ENCODE results near the gene TNNI3K. TPM values are rescaled to one million over a fixed set of nuclear protein-coding genes. Genes with fewer than 3 reads are reported as not detected.

Gene TNNI3K
- total RNA-seq, 1 experiment from 2014 or later: not detected

GRCh38 chr1:74429580-74429979 lies 194.4 kb downstream of the TNNI3K start:
- Histone ChIP-seq H4K91ac (ENCODE audit: insufficient read length, low read depth, low read length) (no peak overlapping the region), H2BK15ac (ENCODE audit: low read depth, low read length) (no peak overlapping the region), H3K18ac (ENCODE audit: insufficient read length, low read depth, low read length) (no peak overlapping the region), H3T11ph (ENCODE audit: low read length) (no peak overlapping the region), H3K27ac (ENCODE audit: insufficient read length, low read depth, low read length) (no peak overlapping the region), H3K14ac (ENCODE audit: insufficient read depth, low read length) (no peak overlapping the region), H3K4ac (ENCODE audit: low read depth, low read length) (no peak overlapping the region), H2AK5ac (ENCODE audit: insufficient read length, low read length) (no peak overlapping the region), H3K56ac (ENCODE audit: insufficient read length, low read depth, low read length) (no peak overlapping the region), H3K4me1 (ENCODE audit: insufficient read depth, low read length) (no peaks in the 10 kb centered on the region), H3K27me3 (ENCODE audit: insufficient read depth, low read length) (no peaks in the 10 kb centered on the region), H2BK12ac (ENCODE audit: insufficient read length, low read depth, low read length) (no peak overlapping the region), H2BK120ac (ENCODE audit: low read depth, low read length, poor library complexity, severe bottlenecking) (no peak overlapping the region), H2BK5ac (ENCODE audit: insufficient read length, low read length) (no peak overlapping the region), H2BK20ac (ENCODE audit: low read depth, low read length, poor library complexity, severe bottlenecking) (no peak overlapping the region), H3K23me2 (ENCODE audit: insufficient read length, low read depth, low read length, poor library complexity, severe bottlenecking) (no peaks in the 10 kb centered on the region), H4K8ac (replicated peaks; ENCODE audit: insufficient read length, low read depth, low read length) (no peak overlapping the region), H4K20me1 (ENCODE audit: control insufficient read depth, insufficient read depth, insufficient read length) (no peaks in the 10 kb centered on the region), H3K79me1 (ENCODE audit: insufficient read depth, low read depth, low read length, poor library complexity, severe bottlenecking) (no peaks in the 10 kb centered on the region), H3K79me2 (ENCODE audit: insufficient read depth, low read length) (no peaks in the 10 kb centered on the region), H3K9ac (ENCODE audit: extremely low read depth, insufficient read length, low read length) (no peak overlapping the region), H4K5ac (ENCODE audit: insufficient read length, low read depth, low read length) (no peak overlapping the region), H3K4me2 (ENCODE audit: insufficient read depth, insufficient read length, low read length) (no peak overlapping the region), H2AFZ (ENCODE audit: low read length) (no peak overlapping the region), H3K9me3 (ENCODE audit: control insufficient read depth, low read depth, low read length) (no peaks in the 10 kb centered on the region), H3K23ac (ENCODE audit: insufficient read length, low read depth, low read length) (no peak overlapping the region)
- Mint-ChIP-seq H3K9me3 (no peaks in the 10 kb centered on the region), H3K27me3 (ENCODE audit: low read depth) (no peaks in the 10 kb centered on the region; the same call in none of the 2 replicates), H3K4me1 (no peaks in the 10 kb centered on the region), H3K27ac (no peak overlapping the region), H3K4me3 (no peak overlapping the region), H3K36me3 (ENCODE audit: insufficient read depth in 1 of 3, low read depth in 3 of 3) (no peaks in the 10 kb centered on the region)
- no peak for DNase-seq
- no CpG with 5 or more reads among the region's 3 CpGs for WGBS (ENCODE audit: extremely low coverage, insufficient read length, low lambda C conversion rate)
- no peak for TF ChIP-seq CTCF (conservative IDR thresholded peaks at IDR 0.05)
